Peyer's patch (tissue), 4 donors: Measurements from ENCODE around the gene KLHL2. TPM values are rescaled to one million over a fixed set of nuclear protein-coding genes. Genes with fewer than 3 reads are reported as not detected.

Source experiments
- DNase-seq, 3 donors: peaks; one replicate each; pipeline ENCODE4 v3.0.0-alpha.2; 2017 to 2019
- H3K27ac ChIP-seq, 4 donors: fragments of 200-600 bp; sonication (generic); one replicate each; pipeline ENCODE4 v1.5.1; 2016 to 2019
- H3K27me3 ChIP-seq, 2 donors: fragments of 200-600 bp; sonication (generic); one replicate each; pipeline ENCODE4 v1.5.1; 2019
- H3K36me3 ChIP-seq, 3 donors: fragments of 200-600 bp; sonication (generic); one replicate each; pipeline ENCODE4 v1.5.1; 2016 to 2019
- H3K4me1 ChIP-seq, 4 donors: fragments of 200-600 bp; sonication (generic); one replicate each; pipeline ENCODE4 v1.5.1; 2016 to 2019
- H3K4me3 ChIP-seq, 4 donors: fragments of 200-600 bp; sonication (generic); 1 replicate in 3 of 4; 2 replicates in 1 of 4; pipeline ENCODE4 v1.5.1; 2016 to 2019; ENCODE audit warnings: mild to moderate bottlenecking in 1 of 4
- H3K9me3 ChIP-seq, 4 donors: fragments of 200-600 bp; sonication (generic); one replicate each; pipeline ENCODE4 v1.5.1; 2016 to 2019; ENCODE audit warnings: mild to moderate bottlenecking in 1 of 4
- CTCF ChIP-seq, 6 experiments: fragments of 450-650 bp in 4 of 6; fragments of 200-600 bp in 2 of 6; sonication (generic) in 1 of 6; IDR thresholded peaks; one replicate each; pipeline ENCODE4 v1.5.1; 2017 to 2019; ENCODE audit warnings: antibody characterized with exemption in 6 of 6, mild to moderate bottlenecking in 3 of 6, moderate library complexity in 1 of 6
- POLR2A ChIP-seq, 2 donors: fragments of 450-650 bp; IDR thresholded peaks; one replicate each; pipeline ENCODE4 v1.5.1; 2017; ENCODE audit warnings: antibody characterized with exemption in 2 of 2, mild to moderate bottlenecking in 2 of 2, moderate library complexity in 2 of 2
- total RNA-seq, 4 donors: library from RNA; depleted of rRNA; stranded (reverse); fragments of >200 nt; gene quantifications; one replicate each; pipeline ENCODE4 v1.1.0, GENCODE V29; 2016

KLHL2 gene
- total RNA-seq, 4 donors from 2014 or later, result 6.1 to 26.4 (median 10.6) TPM

DNA sequence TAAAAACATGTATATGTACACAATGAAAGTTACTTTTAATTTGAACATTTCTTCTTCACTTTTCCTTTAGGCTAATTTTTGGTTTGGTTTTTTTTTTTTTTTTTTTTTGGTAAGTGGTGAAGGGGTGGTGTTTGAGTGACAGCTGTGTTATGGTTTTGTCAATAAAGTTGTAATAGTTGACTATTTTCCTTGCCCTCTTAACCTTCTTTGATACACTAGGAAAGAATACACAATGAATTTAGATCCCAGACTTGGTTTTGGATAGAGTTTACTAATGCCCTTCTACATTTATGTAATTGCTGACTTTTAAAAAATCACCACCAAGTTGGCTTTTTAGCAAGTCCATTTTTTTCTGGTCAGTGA is 82.0 kb downstream of the KLHL2 start:
- Histone ChIP-seq H3K27ac (no peak overlapping the region), H3K9me3 (no peaks in the 10 kb centered on the region), H3K27me3 (no peaks in the 10 kb centered on the region), H3K4me3 (no peak overlapping the region), H3K4me1 (no peaks in the 10 kb centered on the region), H3K36me3 (no peaks in the 10 kb centered on the region)
- TF ChIP-seq CTCF (IDR thresholded peaks at IDR 0.05) (no peak), POLR2A (IDR thresholded peaks at IDR 0.05) (no peak)
- DNase-seq, result no peak

DNA sequence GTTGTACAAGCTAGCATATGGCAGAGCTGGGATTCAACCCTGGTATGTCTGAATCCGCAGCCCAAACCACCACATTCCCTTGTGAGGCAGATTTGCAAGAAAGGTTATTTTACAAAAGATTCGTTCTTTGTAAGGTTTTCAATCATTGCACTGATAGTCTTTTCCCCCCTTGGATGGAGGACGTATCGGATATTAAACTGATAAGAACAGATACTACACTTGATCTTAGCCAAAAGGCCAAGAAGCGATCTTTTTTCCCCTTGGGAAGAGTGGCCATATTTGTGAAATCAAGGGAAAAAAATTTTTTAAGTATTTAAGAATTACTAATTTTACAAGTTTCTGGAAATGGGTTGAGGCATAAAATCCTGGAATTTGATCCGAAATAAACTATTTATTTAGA is 85.7 kb downstream of the KLHL2 start:
- TF ChIP-seq CTCF (IDR thresholded peaks at IDR 0.05), result no peak
- no peak for TF ChIP-seq POLR2A (IDR thresholded peaks at IDR 0.05)
- Histone ChIP-seq H3K27ac (no peak overlapping the region), H3K4me1 (no peaks in the 10 kb centered on the region), H3K4me3 (no peak overlapping the region), H3K36me3 (peaks cover 0 to 8% (median 0%) of the 10 kb centered on the region in 3 donors), H3K9me3 (no peaks in the 10 kb centered on the region), H3K27me3 (no peaks in the 10 kb centered on the region)
- DNase-seq, result no peak

GRCh38 chr4:165293927-165294649 is 86.7 kb downstream of the KLHL2 start:
- Histone ChIP-seq H3K9me3 (no peaks in the 10 kb centered on the region), H3K4me3 (no peak overlapping the region), H3K27me3 (no peaks in the 10 kb centered on the region), H3K36me3 (peaks cover 0 to 8% (median 0%) of the 10 kb centered on the region in 3 donors), H3K27ac (no peak overlapping the region), H3K4me1 (no peaks in the 10 kb centered on the region)
- no peak for DNase-seq
- TF ChIP-seq POLR2A (IDR thresholded peaks at IDR 0.05), result no peak
- TF ChIP-seq CTCF (IDR thresholded peaks at IDR 0.05), result no peak

GRCh38 chr4:165294907-165295306 is 87.5 kb downstream of the KLHL2 start:
- Histone ChIP-seq H3K27me3 (no peaks in the 10 kb centered on the region), H3K36me3 (peaks cover 0 to 8% (median 0%) of the 10 kb centered on the region in 3 donors), H3K4me3 (no peak overlapping the region), H3K27ac (no peak overlapping the region), H3K4me1 (no peaks in the 10 kb centered on the region), H3K9me3 (no peaks in the 10 kb centered on the region)
- DNase-seq, result no peak
- TF ChIP-seq POLR2A (IDR thresholded peaks at IDR 0.05) (no peak), CTCF (IDR thresholded peaks at IDR 0.05) (no peak)

GRCh38 chr4:165297626-165298025 is 90.3 kb downstream of the KLHL2 start:
- H3K36me3 ChIP-seq, result peaks cover 0 to 8% (median 0%) of the 10 kb centered on the region in 3 donors
- no peaks in the 10 kb centered on the region for H3K9me3 ChIP-seq
- TF ChIP-seq CTCF (IDR thresholded peaks at IDR 0.05), result no peak
- no peak for TF ChIP-seq POLR2A (IDR thresholded peaks at IDR 0.05)
- no peak overlapping the region for H3K27ac ChIP-seq
- H3K4me3 ChIP-seq, result no peak overlapping the region
- H3K4me1 ChIP-seq, result no peaks in the 10 kb centered on the region
- DNase-seq, result no peak
- H3K27me3 ChIP-seq, result no peaks in the 10 kb centered on the region
